C4-2B (cell line): ENCODE data around the gene CA5A.
"Not testable (repeated sequence)": the region's sequence is repeated elsewhere in the genome, so short reads cannot be mapped to it uniquely, and the experiment has no call there.

Experiments
- CTCF ChIP-seq: fragments of 450-650 bp; conservative IDR thresholded peaks from 2 replicates; pipeline ENCODE4 v1.5.1; 2017; ENCODE audit warnings: mild to moderate bottlenecking
- ZFX ChIP-seq: fragments of 450-650 bp; IDR thresholded peaks from 2 replicates; pipeline ENCODE4 v1.6.1; 2017

GRCh38 chr16:87909203-87909935 lies 27.0 kb downstream of the CA5A start:
- TF ChIP-seq CTCF, result peak; percentile 87
- TF ChIP-seq ZFX, result not testable (repeated sequence)
